Fibroblast of mammary gland (primary cell): ENCODE data around the gene ADRA2B.

Source experiments
- DNase-seq: peaks from one replicate; pipeline ENCODE4 v3.0.0-alpha.2; 2010; ENCODE audit warnings: low read depth
- H3K4me3 ChIP-seq: 2 replicates; pipeline ENCODE4 v1.5.1; 2011; ENCODE audit warnings: low read depth, mild to moderate bottlenecking, low read length, moderate library complexity; ENCODE audit not compliant: control insufficient read depth
- CTCF ChIP-seq: conservative IDR thresholded peaks from 2 replicates; pipeline ENCODE4 v1.5.1; 2011; ENCODE audit warnings: low read depth, low read length, inconsistent platforms; ENCODE audit not compliant: control insufficient read depth, insufficient read depth

Gene ADRA2B

DNA sequence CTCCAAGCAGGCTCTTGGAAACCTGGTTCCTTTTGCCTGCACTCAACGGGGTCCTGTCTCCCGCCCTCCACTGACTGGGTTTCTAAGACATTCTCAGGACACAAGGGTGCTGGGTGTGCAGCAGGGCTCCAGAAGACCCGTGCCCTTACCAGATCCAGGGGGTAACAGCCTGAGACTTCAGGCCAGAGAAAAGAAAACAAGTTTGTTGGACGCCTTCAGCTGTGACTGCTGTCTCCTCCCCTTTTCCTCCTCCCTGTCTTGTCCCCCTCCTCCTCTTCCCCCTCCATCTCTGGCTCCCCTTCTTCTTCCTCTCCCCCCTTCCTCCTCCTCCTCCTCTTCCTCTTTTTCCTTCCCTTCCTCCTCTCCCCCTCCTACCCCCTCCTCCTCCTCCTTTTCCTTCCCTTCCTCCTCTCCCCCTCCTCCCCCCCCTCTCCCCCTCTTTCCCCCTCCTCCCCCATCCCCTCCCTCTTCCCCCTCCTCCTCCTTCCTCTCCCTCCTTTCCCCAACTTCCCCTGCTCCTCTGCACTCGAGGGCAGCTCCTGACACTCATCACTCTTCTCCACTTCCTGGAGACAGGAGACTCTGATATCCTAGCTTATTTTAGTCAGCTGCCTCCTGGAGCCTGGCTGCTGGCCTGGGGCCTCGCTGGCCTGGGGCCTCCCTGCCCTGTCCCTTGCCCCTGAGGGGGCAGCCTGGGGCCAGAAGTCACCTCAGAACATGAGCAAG, 12.4 kb downstream of the ADRA2B start:
- no peak for DNase-seq
- no peak overlapping the region for H3K4me3 ChIP-seq
- TF ChIP-seq CTCF = no peak

DNA sequence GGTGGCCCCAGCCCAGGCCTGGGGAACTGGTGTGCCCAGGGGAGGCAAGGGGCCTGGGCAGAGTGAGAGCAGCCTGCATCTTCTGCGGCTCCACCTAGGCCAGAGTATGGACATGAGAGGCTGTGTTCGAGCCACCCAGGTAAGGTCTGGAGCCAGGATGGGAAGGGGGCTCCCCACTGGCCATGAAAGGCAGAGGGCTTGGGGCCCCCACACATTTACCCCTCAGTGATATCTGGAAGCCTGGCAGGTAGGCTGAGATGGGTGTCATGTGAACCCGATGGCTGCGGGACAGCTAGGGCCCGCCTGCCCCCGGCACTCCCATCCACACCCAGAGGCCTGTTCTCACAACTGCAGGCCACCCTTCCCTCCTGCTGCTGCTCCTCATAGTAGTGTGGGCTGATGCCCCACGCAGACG, 13.2 kb downstream of the ADRA2B start:
- TF ChIP-seq CTCF = no peak
- H3K4me3 ChIP-seq = no peak overlapping the region
- no peak for DNase-seq

GRCh38 chr2:96102596-96103186, 13.7 kb downstream of the ADRA2B start:
- TF ChIP-seq CTCF = no peak
- no peak for DNase-seq
- no peak overlapping the region for H3K4me3 ChIP-seq

DNA sequence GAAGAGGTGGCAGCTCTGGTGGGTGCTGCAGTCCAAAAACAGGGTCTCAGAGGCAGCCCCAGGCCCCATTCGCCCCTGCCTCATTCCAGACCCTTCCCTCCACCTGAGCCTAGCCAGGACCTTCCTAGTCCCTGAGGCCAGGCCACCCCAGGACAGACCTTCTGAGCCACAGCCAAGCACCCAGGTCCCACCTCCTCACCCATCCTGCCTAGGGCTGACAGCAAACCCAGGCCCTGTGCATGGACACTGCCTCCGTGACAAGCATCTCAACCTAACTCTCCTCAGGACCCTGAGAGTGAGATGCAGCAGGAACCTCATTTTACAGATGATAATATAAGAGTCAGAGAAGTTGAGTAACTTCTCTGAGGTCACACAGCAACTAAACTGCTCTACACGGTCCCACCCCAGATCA, 15.5 kb downstream of the ADRA2B start:
- DNase-seq = no peak
- TF ChIP-seq CTCF = no peak
- H3K4me3 ChIP-seq = no peak overlapping the region

DNA sequence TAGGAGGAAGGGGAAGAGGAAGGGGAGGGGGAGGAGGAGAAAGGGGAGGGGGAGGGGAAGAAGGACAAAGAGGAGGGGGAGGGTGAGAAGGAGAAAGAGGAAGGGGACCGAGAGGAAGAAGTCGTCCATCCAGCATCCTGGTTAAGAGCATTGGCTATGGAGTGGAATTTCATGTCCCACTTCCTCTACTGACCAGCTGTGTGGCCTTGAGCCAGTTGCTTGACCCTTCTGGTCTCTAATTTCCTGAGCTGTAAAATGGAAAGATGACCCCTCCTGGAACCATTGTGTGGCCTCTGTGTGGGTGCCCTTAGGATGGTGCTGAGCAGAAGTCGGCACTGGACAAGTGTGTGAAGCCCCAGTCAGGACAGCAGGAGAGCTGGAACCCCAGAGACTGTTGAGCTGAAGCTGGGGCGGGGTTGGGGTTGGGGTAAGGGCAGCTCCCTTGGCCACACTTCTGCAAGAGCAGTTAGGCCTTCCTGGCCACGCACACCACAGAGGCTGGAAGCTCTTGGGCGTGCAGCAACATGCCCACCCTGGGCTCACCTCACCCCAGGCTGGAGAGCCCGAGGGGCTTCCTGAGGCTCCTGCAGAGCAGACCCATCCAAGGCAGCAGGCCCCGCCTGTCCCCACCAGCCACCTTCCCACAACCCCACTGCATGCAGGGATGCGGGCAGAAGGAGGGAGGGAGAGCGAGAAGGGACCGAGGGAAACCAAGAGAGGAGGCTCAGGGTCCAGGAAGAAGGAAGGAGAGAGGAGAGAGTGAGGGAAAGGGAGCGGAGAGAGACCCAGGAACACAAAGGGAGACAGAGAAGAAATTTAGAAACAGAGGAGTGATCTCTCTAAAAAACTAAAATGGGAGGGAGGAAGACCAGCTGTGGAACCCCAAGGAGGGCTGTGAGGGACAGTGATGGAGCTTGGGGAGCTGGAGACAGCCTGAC, 16.2 kb downstream of the ADRA2B start:
- no peak overlapping the region for H3K4me3 ChIP-seq
- no peak for DNase-seq

More for the DNA sequence above, 16.2 kb downstream of the ADRA2B start:
- no peak for TF ChIP-seq CTCF
